Right renal pelvis (tissue), 4 donors: ENCODE data around the gene CD82. TPM values are rescaled to one million over a fixed set of nuclear protein-coding genes. Genes with fewer than 3 reads are reported as not detected.
"Not testable (repeated sequence)": the region's sequence is repeated elsewhere in the genome, so short reads cannot be mapped to it uniquely, and the experiment has no call there.

Experiments used
- DNase-seq, 4 donors: peaks; one replicate each; pipeline ENCODE4 v3.0.0-alpha.2; 2013; ENCODE audit warnings: low read depth in 4 of 4, low spot score in 3 of 4, missing footprints in 1 of 4
- polyA plus RNA-seq, 4 donors: library from polyadenylated mRNA; unstranded; fragments of 120-200 nt; gene quantifications; one replicate each; pipeline ENCODE4 v1.2.1, GENCODE V29; 2013; ENCODE audit not compliant: insufficient read length in 4 of 4

The CD82 gene
- polyA plus RNA-seq, 4 donors: 18.7 to 23.7 (median 20.0) TPM

GRCh38 chr11:44628730-44629700 is 63.6 kb downstream of the CD82 start:
- DNase-seq: no peak

- no peak for DNase-seq
Measured at GRCh38 chr11:44629732-44630345, 64.4 kb downstream of the CD82 start.

- DNase-seq: no peak
Measured at GRCh38 chr11:44630511-44631210, 65.2 kb downstream of the CD82 start.

GRCh38 chr11:44631831-44632230 is 66.4 kb downstream of the CD82 start:
- DNase-seq: no peak

- no peak for DNase-seq
Measured at GRCh38 chr11:44632466-44633123, 67.1 kb downstream of the CD82 start.

- no peak for DNase-seq
Measured at GRCh38 chr11:44633641-44634040, 68.2 kb downstream of the CD82 start.

- DNase-seq: peak; percentile 42 to 73 (median 72)
Measured at GRCh38 chr11:44634401-44635281, 69.2 kb downstream of the CD82 start.

- no peak for DNase-seq
Measured at GRCh38 chr11:44637487-44637886, 72.0 kb downstream of the CD82 start.

- no peak for DNase-seq
Measured at GRCh38 chr11:44638032-44638431, 72.6 kb downstream of the CD82 start.

GRCh38 chr11:44643217-44643616 is 77.8 kb downstream of the CD82 start:
- DNase-seq: no peak

- DNase-seq: no peak
Measured at GRCh38 chr11:44645827-44646226, 80.4 kb downstream of the CD82 start.

- DNase-seq: not testable (repeated sequence)
Measured at GRCh38 chr11:44647255-44647955, 81.9 kb downstream of the CD82 start.

- DNase-seq: no peak
Measured at GRCh38 chr11:44648109-44648508, 82.6 kb downstream of the CD82 start.

- DNase-seq: no peak
Measured at GRCh38 chr11:44651535-44652155, 86.2 kb downstream of the CD82 start.

- DNase-seq: no peak
Measured at GRCh38 chr11:44652901-44653644, 87.6 kb downstream of the CD82 start.

GRCh38 chr11:44654057-44654456 is 88.6 kb downstream of the CD82 start:
- DNase-seq: no peak

- DNase-seq: no peak
Measured at GRCh38 chr11:44654596-44654995, 89.1 kb downstream of the CD82 start.
